Activated CD4-positive, alpha-beta T cell treated with anti-CD3 and anti-CD28 coated beads for 1 hour (primary cell): ENCODE measurements around the gene GALT.

Experiments
- DNase-seq: peaks from one replicate; pipeline ENCODE4 v3.0.0-alpha.2; 2020

Gene GALT

GRCh38 chr9:34686231-34686630 lies 39.8 kb downstream of the GALT start:
- DNase-seq = no peak

GRCh38 chr9:34686732-34687131 lies 40.3 kb downstream of the GALT start:
- no peak for DNase-seq

- DNase-seq = no peak
These were observed 41.0 kb downstream of the GALT start for GRCh38 chr9:34687276-34688030.

- no peak for DNase-seq
These were observed 42.0 kb downstream of the GALT start for GRCh38 chr9:34688329-34689115.

GRCh38 chr9:34689116-34689470 lies 42.6 kb downstream of the GALT start:
- no peak for DNase-seq

- DNase-seq = no peak
These were observed 43.0 kb downstream of the GALT start for GRCh38 chr9:34689512-34689911.

- no peak for DNase-seq
These were observed 44.8 kb downstream of the GALT start, which contains the start of gene CCL19 for GRCh38 chr9:34690983-34691935. Gene CCL19 (minus strand): TSS chr9:34691276. CDS start chr9:34691139, 137 bp downstream.

GRCh38 chr9:34691936-34692315 lies 45.5 kb downstream of the GALT start:
- no peak for DNase-seq

- DNase-seq = no peak
These were observed 47.1 kb downstream of the GALT start for GRCh38 chr9:34693560-34693959.

- DNase-seq = no peak
These were observed 48.3 kb downstream of the GALT start for GRCh38 chr9:34694811-34695210.
